ENCODE measurements around the gene MISP.

Gene MISP

GRCh38 chr19:812747-813218 lies 61.9 kb downstream of the MISP start:
- DNase-seq = no peak

DNA sequence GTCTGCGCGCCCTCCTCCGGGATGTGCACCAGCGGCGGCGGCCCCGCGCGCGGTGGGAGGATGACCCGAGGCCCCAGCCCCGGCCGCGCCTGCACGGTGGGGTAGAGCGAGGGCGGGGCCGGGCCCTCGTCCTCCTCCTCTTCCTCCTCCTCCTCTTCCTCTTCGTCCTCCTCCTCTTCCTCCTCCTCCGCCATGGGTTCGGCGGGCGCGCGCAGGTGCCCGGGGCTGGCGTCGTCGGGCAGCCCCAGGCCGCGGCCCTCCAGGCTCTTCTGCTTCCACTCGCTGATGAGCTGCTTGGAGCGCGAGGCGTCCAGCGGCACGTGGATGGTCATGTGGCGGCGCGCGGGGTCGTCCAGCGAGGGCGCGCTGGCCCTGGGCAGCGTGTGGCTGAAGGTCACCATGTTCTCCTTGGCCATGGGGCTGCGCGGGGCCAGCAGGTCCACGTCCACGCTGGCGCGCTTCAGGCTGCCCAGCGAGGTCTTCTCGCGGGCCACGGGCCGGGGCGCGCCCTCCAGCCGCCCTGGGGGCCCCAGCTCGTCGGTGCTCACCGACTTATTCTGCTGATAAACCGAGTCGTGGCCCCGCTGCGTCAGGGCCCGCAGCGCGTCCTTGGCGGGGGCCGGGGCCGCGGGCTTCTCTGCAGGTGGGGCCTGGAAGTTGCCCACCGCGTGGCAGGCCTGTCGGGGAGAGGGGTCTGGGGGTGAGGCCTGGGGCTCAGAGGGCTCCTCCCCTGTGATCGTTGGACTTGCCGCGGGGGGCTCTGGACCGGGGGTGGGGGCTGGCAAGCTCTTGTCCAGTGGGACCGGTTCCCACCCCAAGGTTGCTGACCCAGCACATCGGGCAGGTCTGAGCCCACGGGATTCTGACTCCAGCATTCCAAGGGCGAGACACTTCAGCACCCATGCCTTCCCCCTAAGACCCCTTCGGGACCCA lies 62.6 kb downstream of the MISP start:
- DNase-seq = no peak
